GM18499 (cell line): ENCODE measurements around the gene HIVEP3.
A peak's percentile ranks its signal among the peaks of the same experiment; 100 is the strongest.

Source experiments
- ATAC-seq: cut with Tn5 transposase; IDR thresholded peaks from one replicate; pipeline ENCODE4 v1.9.1; 2021; ENCODE audit warnings: moderate number of reproducible peaks; ENCODE audit not compliant: insufficient read depth, unreplicated experiment

The HIVEP3 gene

GRCh38 chr1:41627491-41628280 is 291.0 kb downstream of the HIVEP3 start:
- no peak for ATAC-seq

- ATAC-seq: no peak
Measured at GRCh38 chr1:41626616-41627375, 291.9 kb downstream of the HIVEP3 start.

- no peak for ATAC-seq
Measured at GRCh38 chr1:41626146-41626545, 292.6 kb downstream of the HIVEP3 start.

- no peak for ATAC-seq
Measured at GRCh38 chr1:41623736-41624135, 295.0 kb downstream of the HIVEP3 start.

- ATAC-seq: peak; percentile 83
Measured at GRCh38 chr1:41622859-41623732, 295.6 kb downstream of the HIVEP3 start.

GRCh38 chr1:41622402-41622801 is 296.3 kb downstream of the HIVEP3 start:
- ATAC-seq: no peak

- ATAC-seq: no peak
Measured at GRCh38 chr1:41621791-41622190, 296.9 kb downstream of the HIVEP3 start.

- ATAC-seq: no peak
Measured at GRCh38 chr1:41621256-41621655, 297.5 kb downstream of the HIVEP3 start.

GRCh38 chr1:41620365-41621169 is 298.2 kb downstream of the HIVEP3 start:
- no peak for ATAC-seq

GRCh38 chr1:41619511-41620364 is 299.0 kb downstream of the HIVEP3 start:
- no peak for ATAC-seq

- no peak for ATAC-seq
Measured at GRCh38 chr1:41618871-41619270, 299.9 kb downstream of the HIVEP3 start.

GRCh38 chr1:41618066-41618825 is 300.5 kb downstream of the HIVEP3 start:
- ATAC-seq: no peak

- ATAC-seq: no peak
Measured at GRCh38 chr1:41617336-41617735, 301.4 kb downstream of the HIVEP3 start.

- ATAC-seq: no peak
Measured at GRCh38 chr1:41616563-41616962, 302.2 kb downstream of the HIVEP3 start.

GRCh38 chr1:41615981-41616380 is 302.7 kb downstream of the HIVEP3 start:
- ATAC-seq: no peak

- no peak for ATAC-seq
Measured at GRCh38 chr1:41615316-41615715, 303.4 kb downstream of the HIVEP3 start.

GRCh38 chr1:41614818-41615217 is 303.9 kb downstream of the HIVEP3 start:
- no peak for ATAC-seq
